ENCODE data around the gene BCL7A.

The BCL7A gene

DNA sequence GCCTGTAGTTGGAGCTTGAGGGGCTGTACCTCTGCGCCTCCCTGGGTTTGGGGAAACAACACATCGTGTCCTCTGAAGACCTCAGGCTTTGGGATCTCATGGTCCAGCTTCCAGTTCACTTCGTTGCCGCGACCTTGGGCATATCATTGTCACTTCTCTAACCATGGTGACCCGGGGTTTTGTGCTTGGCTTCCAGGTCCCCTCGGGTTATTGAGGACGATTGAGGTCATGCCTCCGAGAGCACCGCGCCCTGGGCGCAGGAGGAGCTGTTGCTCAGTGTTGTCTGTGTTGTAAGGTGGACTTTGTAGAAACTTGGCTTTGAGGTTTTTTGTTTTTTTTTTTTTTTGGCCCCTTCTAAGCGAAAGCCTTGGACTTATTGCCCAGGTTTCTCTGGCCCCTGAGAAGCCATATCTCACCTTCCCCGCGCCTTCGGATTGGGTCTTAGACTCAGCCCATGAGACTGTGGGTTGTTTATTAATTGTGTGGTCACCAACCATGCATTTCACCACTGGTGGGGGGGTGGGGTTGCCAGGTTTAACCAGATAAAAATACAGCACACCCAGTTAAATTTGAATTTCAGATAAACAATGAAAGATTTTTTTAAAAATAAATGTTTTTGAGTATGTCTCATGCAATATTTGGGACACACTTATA is 2.6 kb downstream of the BCL7A start:
- no peaks in the 10 kb centered on the region for H3K9me2 ChIP-seq (replicated peaks; ENCODE audit: insufficient read depth, low read length)
- H3K4me2 ChIP-seq (ENCODE audit: low read depth, low read length), result no peak overlapping the region
- TF ChIP-seq EZH2phosphoT487 (IDR thresholded peaks at IDR 0.05; ENCODE audit: low read length), result no peak
- TF ChIP-seq EZH2 (optimal IDR thresholded peaks at IDR 0.05; ENCODE audit: low read depth, low read length), result no peak
- TF ChIP-seq, protein P1, sequence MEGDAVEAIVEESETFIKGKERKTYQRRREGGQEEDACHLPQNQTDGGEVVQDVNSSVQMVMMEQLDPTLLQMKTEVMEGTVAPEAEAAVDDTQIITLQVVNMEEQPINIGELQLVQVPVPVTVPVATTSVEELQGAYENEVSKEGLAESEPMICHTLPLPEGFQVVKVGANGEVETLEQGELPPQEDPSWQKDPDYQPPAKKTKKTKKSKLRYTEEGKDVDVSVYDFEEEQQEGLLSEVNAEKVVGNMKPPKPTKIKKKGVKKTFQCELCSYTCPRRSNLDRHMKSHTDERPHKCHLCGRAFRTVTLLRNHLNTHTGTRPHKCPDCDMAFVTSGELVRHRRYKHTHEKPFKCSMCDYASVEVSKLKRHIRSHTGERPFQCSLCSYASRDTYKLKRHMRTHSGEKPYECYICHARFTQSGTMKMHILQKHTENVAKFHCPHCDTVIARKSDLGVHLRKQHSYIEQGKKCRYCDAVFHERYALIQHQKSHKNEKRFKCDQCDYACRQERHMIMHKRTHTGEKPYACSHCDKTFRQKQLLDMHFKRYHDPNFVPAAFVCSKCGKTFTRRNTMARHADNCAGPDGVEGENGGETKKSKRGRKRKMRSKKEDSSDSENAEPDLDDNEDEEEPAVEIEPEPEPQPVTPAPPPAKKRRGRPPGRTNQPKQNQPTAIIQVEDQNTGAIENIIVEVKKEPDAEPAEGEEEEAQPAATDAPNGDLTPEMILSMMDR (IDR thresholded peaks at IDR 0.05; ENCODE audit: low read length), result no peak
- no peaks in the 10 kb centered on the region for H3K79me2 ChIP-seq (ENCODE audit: low read length)
- H3K9ac ChIP-seq (ENCODE audit: low read length), result no peak overlapping the region
- H3K27ac ChIP-seq (ENCODE audit: low read length), result no peak overlapping the region
- H3K36me3 ChIP-seq (replicated peaks; ENCODE audit: insufficient read depth, low read length), result no peaks in the 10 kb centered on the region
- peaks cover 9% of the 10 kb centered on the region; the same call in 1 of the 2 replicates for H3K27me3 ChIP-seq (replicated peaks; ENCODE audit: insufficient read depth, low read length)
- H3F3A ChIP-seq (ENCODE audit: insufficient read depth, low read length), result no peaks in the 10 kb centered on the region
- DNase-seq, result no peak
- no peaks in the 10 kb centered on the region for H4K20me1 ChIP-seq (ENCODE audit: insufficient read depth, low read length)
- no peak overlapping the region for H2AFZ ChIP-seq (ENCODE audit: low read length)
- H3K9me3 ChIP-seq (replicated peaks; ENCODE audit: insufficient read depth, low read length), result no peaks in the 10 kb centered on the region
- no peak overlapping the region for H3K4me3 ChIP-seq (ENCODE audit: low read length)
- H3K4me1 ChIP-seq (ENCODE audit: low read length), result no peaks in the 10 kb centered on the region

DNA sequence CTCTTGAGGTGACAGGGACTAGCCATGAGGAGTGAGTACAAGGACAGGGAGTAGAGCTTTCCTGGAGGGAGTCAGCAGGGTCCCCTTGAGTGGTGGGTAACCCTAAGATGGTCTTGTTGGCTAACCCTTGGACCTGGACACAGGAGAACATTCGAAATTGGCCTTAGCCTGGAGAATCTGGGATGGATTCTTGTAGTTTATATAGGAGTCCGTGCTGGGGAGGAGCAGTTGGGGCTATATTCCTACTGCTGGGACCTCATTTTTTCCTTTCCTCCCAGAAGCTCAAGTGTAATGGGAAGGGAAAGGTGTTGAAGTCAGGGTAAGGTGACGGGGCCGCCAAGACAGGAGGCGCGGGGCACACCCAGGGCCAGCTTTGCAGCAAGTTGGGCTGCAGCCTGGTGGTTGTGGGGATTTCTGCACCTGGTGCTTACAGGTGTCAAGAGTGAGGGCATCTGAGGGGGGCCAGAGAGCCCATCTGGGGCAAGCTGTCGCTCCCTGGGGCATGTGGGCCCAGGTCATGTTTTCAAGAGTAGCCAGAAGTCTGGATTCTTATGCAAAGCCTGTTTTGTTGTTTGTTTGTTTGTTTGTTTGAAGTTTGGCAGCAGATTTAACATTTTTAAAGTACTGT is 5.1 kb downstream of the BCL7A start:
- H3K27ac ChIP-seq (ENCODE audit: low read length), result no peak overlapping the region
- H3K27me3 ChIP-seq (replicated peaks; ENCODE audit: insufficient read depth, low read length), result no peaks in the 10 kb centered on the region; the same call in 1 of the 2 replicates
- TF ChIP-seq EZH2phosphoT487 (IDR thresholded peaks at IDR 0.05; ENCODE audit: low read length), result no peak
- TF ChIP-seq, protein P1 (IDR thresholded peaks at IDR 0.05; ENCODE audit: low read length), result no peak
- no peak for TF ChIP-seq EZH2 (optimal IDR thresholded peaks at IDR 0.05; ENCODE audit: low read depth, low read length)
- H2AFZ ChIP-seq (ENCODE audit: low read length), result no peak overlapping the region
- no peak overlapping the region for H3K4me2 ChIP-seq (ENCODE audit: low read depth, low read length)
- no peaks in the 10 kb centered on the region for H3K9me3 ChIP-seq (replicated peaks; ENCODE audit: insufficient read depth, low read length)
- no peaks in the 10 kb centered on the region for H3K36me3 ChIP-seq (replicated peaks; ENCODE audit: insufficient read depth, low read length)
- DNase-seq, result no peak
- no peaks in the 10 kb centered on the region for H4K20me1 ChIP-seq (ENCODE audit: insufficient read depth, low read length)
- H3K9ac ChIP-seq (ENCODE audit: low read length), result no peak overlapping the region
- H3K4me3 ChIP-seq (ENCODE audit: low read length), result no peak overlapping the region
- H3K4me1 ChIP-seq (ENCODE audit: low read length), result no peaks in the 10 kb centered on the region
- no peaks in the 10 kb centered on the region for H3K9me2 ChIP-seq (replicated peaks; ENCODE audit: insufficient read depth, low read length)
- H3F3A ChIP-seq (ENCODE audit: insufficient read depth, low read length), result no peaks in the 10 kb centered on the region
- H3K79me2 ChIP-seq (ENCODE audit: low read length), result no peaks in the 10 kb centered on the region

DNA sequence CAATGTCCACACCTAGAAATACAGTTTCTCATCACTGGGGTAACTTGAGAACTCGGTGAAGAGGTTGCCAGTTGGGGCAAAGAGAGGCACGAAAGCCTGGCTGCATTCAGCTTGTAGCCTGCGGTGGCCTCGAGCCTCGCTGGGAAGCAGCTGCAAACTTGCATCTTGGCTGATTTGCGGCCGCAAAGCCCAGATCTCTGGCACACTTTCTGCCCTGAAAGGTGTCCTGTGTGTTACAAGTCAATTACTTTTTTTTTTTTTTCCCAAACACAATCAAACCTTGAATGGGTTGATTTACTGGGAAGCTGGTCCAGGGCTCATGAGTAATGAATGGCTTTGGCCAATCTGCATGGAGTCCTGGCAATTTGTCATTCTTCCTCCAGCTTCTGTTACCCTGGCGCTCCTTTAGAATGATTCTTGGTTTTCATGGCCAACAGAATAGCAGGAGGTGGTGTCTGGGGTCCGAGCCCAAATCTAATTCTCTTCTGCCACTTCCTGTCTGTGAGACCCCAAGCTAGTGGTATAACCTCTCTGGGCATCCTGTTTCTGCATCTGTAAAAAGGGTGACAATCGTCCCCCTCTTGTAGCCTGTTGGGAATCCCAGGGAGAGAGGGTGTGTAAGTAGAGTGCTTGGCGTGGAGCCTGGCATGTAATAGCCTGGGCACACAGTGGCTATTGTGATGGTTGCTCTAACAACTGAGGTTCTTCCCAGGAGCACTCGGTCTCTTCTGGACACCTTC is 6.7 kb downstream of the BCL7A start:
- no peak for DNase-seq
- H3K79me2 ChIP-seq (ENCODE audit: low read length), result no peaks in the 10 kb centered on the region

More for the DNA sequence above, 6.7 kb downstream of the BCL7A start:
- no peak for TF ChIP-seq EZH2 (optimal IDR thresholded peaks at IDR 0.05; ENCODE audit: low read depth, low read length)
- TF ChIP-seq, protein P1 (IDR thresholded peaks at IDR 0.05; ENCODE audit: low read length), result no peak
- no peak for TF ChIP-seq EZH2phosphoT487 (IDR thresholded peaks at IDR 0.05; ENCODE audit: low read length)
- no peak overlapping the region for H3K9ac ChIP-seq (ENCODE audit: low read length)
- no peak overlapping the region for H3K4me2 ChIP-seq (ENCODE audit: low read depth, low read length)
- H3K27me3 ChIP-seq (replicated peaks; ENCODE audit: insufficient read depth, low read length), result no peaks in the 10 kb centered on the region; the same call in 1 of the 2 replicates
- no peak overlapping the region for H3K4me3 ChIP-seq (ENCODE audit: low read length)
- no peaks in the 10 kb centered on the region for H3K4me1 ChIP-seq (ENCODE audit: low read length)
- no peak overlapping the region for H3K27ac ChIP-seq (ENCODE audit: low read length)
- no peak overlapping the region for H2AFZ ChIP-seq (ENCODE audit: low read length)
- H4K20me1 ChIP-seq (ENCODE audit: insufficient read depth, low read length), result no peaks in the 10 kb centered on the region
- H3K9me3 ChIP-seq (replicated peaks; ENCODE audit: insufficient read depth, low read length), result no peaks in the 10 kb centered on the region
- no peaks in the 10 kb centered on the region for H3F3A ChIP-seq (ENCODE audit: insufficient read depth, low read length)
- no peaks in the 10 kb centered on the region for H3K36me3 ChIP-seq (replicated peaks; ENCODE audit: insufficient read depth, low read length)
- no peaks in the 10 kb centered on the region for H3K9me2 ChIP-seq (replicated peaks; ENCODE audit: insufficient read depth, low read length)
